Caco-2 (cell line): ENCODE results near the gene ADAP2. TPM values are rescaled to one million over a fixed set of nuclear protein-coding genes. Genes with fewer than 3 reads are reported as not detected.
"Not testable (repeated sequence)": the region's sequence is repeated elsewhere in the genome, so short reads cannot be mapped to it uniquely, and the experiment has no call there.

ENCODE experiments used
- BruUV-seq: library from RNA; stranded (reverse); fragments of 400-500 nt; replicated peaks from 2 replicates; lab custom pipeline; 2021; lab: Mats Ljungman, UMichigan
- CTCF ChIA-PET: fragments of 300-600 bp; sonication (Branson Sonifier 250); formaldehyde crosslinking; loops from one replicate; lab custom pipeline; 2022; ENCODE audit warnings: antibody characterized with exemption; lab: Charles Lee
- POLR2A ChIA-PET: fragments of 300-600 bp; sonication (Branson Sonifier 250); formaldehyde crosslinking; loops from one replicate; lab custom pipeline; 2022; ENCODE audit warnings: antibody characterized with exemption; lab: Charles Lee
- DNase-seq, 2 experiments: peaks; one replicate each; pipeline versions ENCODE4 v3.0.0 to v3.0.0-alpha.2; 2020 to 2022
- H3K27me3 ChIP-seq: replicated peaks from 2 replicates; pipeline ENCODE4 v1.6.0; 2011; ENCODE audit warnings: low read length; ENCODE audit not compliant: control insufficient read depth, insufficient read depth
- H3K36me3 ChIP-seq: 2 replicates; pipeline ENCODE4 v1.5.1; 2011; ENCODE audit warnings: low read length; ENCODE audit not compliant: control insufficient read depth, insufficient read depth
- H3K4me1 ChIP-seq: fragments of 250-450 bp; sonication (Bioruptor Pico); 2 replicates; pipeline ENCODE4 v1.5.1; 2020; ENCODE audit warnings: mild to moderate bottlenecking
- H3K4me3 ChIP-seq: 2 replicates; pipeline ENCODE4 v1.5.1; 2011; ENCODE audit warnings: low read depth, mild to moderate bottlenecking, control low read depth, low read length
- H3K9me3 ChIP-seq: fragments of 250-450 bp; sonication (Bioruptor Pico); 2 replicates; pipeline ENCODE4 v1.5.1; 2020; ENCODE audit warnings: mild to moderate bottlenecking, moderate library complexity
- H3K27ac Mint-ChIP-seq: one replicate; pipeline ENCODE4 v1.8.0; 2022; ENCODE audit warnings: mixed read lengths; ENCODE audit not compliant: unreplicated experiment
- H3K27me3 Mint-ChIP-seq: one replicate; pipeline ENCODE4 v1.8.0; 2022; ENCODE audit warnings: mixed read lengths; ENCODE audit not compliant: insufficient read depth, unreplicated experiment
- H3K36me3 Mint-ChIP-seq: one replicate; pipeline ENCODE4 v1.8.0; 2022; ENCODE audit warnings: mild to moderate bottlenecking, mixed read lengths; ENCODE audit not compliant: insufficient read depth, unreplicated experiment
- H3K4me1 Mint-ChIP-seq: one replicate; pipeline ENCODE4 v1.8.0; 2022; ENCODE audit warnings: low read depth, mixed read lengths; ENCODE audit not compliant: unreplicated experiment
- H3K4me3 Mint-ChIP-seq: one replicate; pipeline ENCODE4 v1.8.0; 2022; ENCODE audit warnings: mild to moderate bottlenecking, moderate library complexity, mixed read lengths; ENCODE audit not compliant: unreplicated experiment
- H3K9me3 Mint-ChIP-seq: one replicate; pipeline ENCODE4 v1.8.0; 2022; ENCODE audit warnings: mixed read lengths; ENCODE audit not compliant: unreplicated experiment
- CTCF ChIP-seq, 2 experiments: fragments of 200-600 bp in 1 of 2; IDR thresholded peaks; 1 replicate in 1 of 2; 2 replicates in 1 of 2; pipeline versions ENCODE4 v1.5.1 to v1.8.0; 2011 to 2022; ENCODE audit warnings: antibody characterized with exemption in 1 of 2, control low read depth in 1 of 2, inconsistent platforms in 1 of 2, low read depth in 1 of 2, low read length in 1 of 2, mild to moderate bottlenecking in 1 of 2, moderate library complexity in 1 of 2; ENCODE audit not compliant: insufficient read depth in 1 of 2, severe bottlenecking in 1 of 2, unreplicated experiment in 1 of 2
- intact Hi-C: fragments of 100-400 bp; cut with micrococcal nuclease; formaldehyde crosslinking; loops from one replicate; pipeline ENCODE4 v1.10.0; 2022; ENCODE audit not compliant: unreplicated experiment
- total RNA-seq: library from RNA; stranded (reverse); gene quantifications from 2 replicates; pipeline ENCODE4 v1.2.3, GENCODE V29; 2022

The ADAP2 gene
- total RNA-seq, 1 experiment from 2014 or later = 3.1 TPM

- peaks cover 18% of the 10 kb centered on the region for H3K9me3 Mint-ChIP-seq
- BruUV-seq = no TSS peak
- no peak for TF ChIP-seq CTCF (IDR thresholded peaks at IDR 0.05; ENCODE audit: insufficient read depth in 1 of 2, low read depth in 1 of 2, low read length in 1 of 2, severe bottlenecking in 1 of 2, unreplicated experiment in 1 of 2)
- CTCF ChIA-PET = no interaction called here
- no peaks in the 10 kb centered on the region for H3K27me3 Mint-ChIP-seq
- H3K4me3 Mint-ChIP-seq = no peak overlapping the region
- intact Hi-C loops = no loop called here
- DNase-seq = no peak
- H3K4me1 Mint-ChIP-seq = no peaks in the 10 kb centered on the region
- no peak overlapping the region for H3K4me3 ChIP-seq
- H3K4me1 ChIP-seq = no peaks in the 10 kb centered on the region
- H3K36me3 Mint-ChIP-seq = peaks cover 4% of the 10 kb centered on the region
- no peaks in the 10 kb centered on the region for H3K9me3 ChIP-seq
- no peak overlapping the region for H3K27ac Mint-ChIP-seq
- no peaks in the 10 kb centered on the region for H3K27me3 ChIP-seq
- POLR2A ChIA-PET = no interaction called here
- H3K36me3 ChIP-seq = no peaks in the 10 kb centered on the region
These were observed 48.5 kb downstream of the ADAP2 start for GRCh38 chr17:30969989-30970830.

DNA sequence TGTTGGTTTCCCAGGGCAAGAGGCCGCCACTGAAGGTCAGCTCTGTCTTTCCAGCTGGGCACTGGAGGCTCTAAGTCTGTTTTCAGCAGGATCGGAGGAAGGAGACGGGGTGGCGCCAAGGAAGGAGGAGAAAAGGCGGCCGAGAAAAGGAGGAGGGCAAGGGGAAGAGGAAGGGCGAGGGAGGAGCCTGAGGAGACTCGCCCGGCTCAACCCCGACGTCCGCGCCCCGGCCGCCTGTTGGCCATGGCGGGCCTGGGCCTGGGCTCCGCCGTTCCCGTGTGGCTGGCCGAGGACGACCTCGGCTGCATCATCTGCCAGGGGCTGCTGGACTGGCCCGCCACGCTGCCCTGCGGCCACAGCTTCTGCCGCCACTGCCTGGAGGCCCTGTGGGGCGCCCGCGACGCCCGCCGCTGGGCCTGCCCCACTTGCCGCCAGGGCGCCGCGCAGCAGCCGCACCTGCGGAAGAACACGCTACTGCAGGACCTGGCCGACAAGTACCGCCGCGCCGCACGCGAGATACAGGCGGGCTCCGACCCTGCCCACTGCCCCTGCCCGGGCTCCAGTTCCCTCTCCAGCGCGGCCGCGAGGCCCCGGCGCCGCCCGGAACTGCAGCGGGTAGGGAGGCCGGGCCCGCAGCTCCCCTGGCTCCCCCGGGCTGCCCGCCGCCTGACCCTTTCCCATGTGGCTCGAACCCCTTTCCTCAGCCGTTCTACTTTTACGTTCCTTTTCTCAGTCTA is 49.3 kb downstream of the ADAP2 start, which contains the start of gene RNF135:
Gene RNF135 (plus strand): TSS at position 209 of the 737 bp plus-strand sequence. CDS start 35 bp downstream, at position 244.
- H3K27me3 ChIP-seq = no peaks in the 10 kb centered on the region
- Mint-ChIP-seq H3K9me3 (peaks cover 18% of the 10 kb centered on the region), H3K4me3 (no peak within 1 kb of the TSS), H3K36me3 (peaks cover 4% of the 10 kb centered on the region), H3K27me3 (no peaks in the 10 kb centered on the region), H3K4me1 (no peaks in the 10 kb centered on the region), H3K27ac (no peak within 1 kb of the TSS)
- no peaks in the 10 kb centered on the region for H3K9me3 ChIP-seq
- DNase-seq = no peak
- H3K4me1 ChIP-seq = no peaks in the 10 kb centered on the region
- ChIA-PET CTCF (no interaction called here), POLR2A (no interaction called here)
- H3K4me3 ChIP-seq = no peak within 1 kb of the TSS
- H3K36me3 ChIP-seq = no peaks in the 10 kb centered on the region
- no TSS peak for BruUV-seq
- intact Hi-C loops = no loop called here
- no peak for TF ChIP-seq CTCF (IDR thresholded peaks at IDR 0.05; ENCODE audit: insufficient read depth in 1 of 2, low read depth in 1 of 2, low read length in 1 of 2, severe bottlenecking in 1 of 2, unreplicated experiment in 1 of 2)

DNA sequence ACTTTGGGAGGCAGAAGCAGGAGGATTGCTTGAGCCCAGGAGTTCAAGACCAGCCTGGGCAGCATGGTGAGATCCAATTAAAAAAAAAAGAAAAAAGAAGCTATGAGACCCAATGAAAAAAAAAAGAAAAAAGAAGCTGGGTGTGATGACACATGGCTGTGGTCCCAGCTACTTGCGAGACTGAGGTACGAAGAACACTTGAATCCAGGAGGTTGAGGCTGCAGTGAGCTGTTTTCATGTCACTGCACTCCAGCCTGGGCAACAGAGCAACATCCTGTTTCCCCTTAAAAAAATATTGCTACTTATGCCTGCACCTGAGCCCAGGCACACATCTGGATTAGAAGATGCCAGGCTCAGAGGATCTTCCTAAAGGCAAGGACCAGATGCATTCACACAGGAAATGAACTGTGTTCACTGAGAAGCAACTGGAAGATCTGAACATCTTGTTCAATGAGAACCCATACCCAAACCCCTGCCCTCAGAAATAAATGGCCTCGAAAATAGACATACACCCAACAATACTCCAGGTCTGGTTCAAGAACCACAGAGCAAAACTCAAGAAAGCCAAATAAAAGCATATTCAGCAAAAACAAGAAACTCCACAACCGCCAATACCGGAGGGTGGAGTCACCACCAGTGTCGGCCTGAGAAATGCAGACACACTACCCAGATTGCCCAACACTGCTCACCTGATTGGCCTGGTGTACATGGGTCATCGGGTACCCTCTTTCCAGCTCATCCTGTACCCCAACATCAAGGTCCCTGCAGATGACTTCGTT is 53.5 kb downstream of the ADAP2 start:
- intact Hi-C loops = no loop called here
- Mint-ChIP-seq H3K4me3 (no peak overlapping the region), H3K27me3 (no peaks in the 10 kb centered on the region), H3K4me1 (no peaks in the 10 kb centered on the region), H3K36me3 (peaks cover 4% of the 10 kb centered on the region), H3K27ac (no peak overlapping the region), H3K9me3 (peaks cover 18% of the 10 kb centered on the region)
- TF ChIP-seq CTCF (IDR thresholded peaks at IDR 0.05; ENCODE audit: insufficient read depth in 1 of 2, low read depth in 1 of 2, low read length in 1 of 2, severe bottlenecking in 1 of 2, unreplicated experiment in 1 of 2) = no peak
- no TSS peak for BruUV-seq
- Histone ChIP-seq H3K4me3 (no peak overlapping the region), H3K27me3 (no peaks in the 10 kb centered on the region), H3K9me3 (no peaks in the 10 kb centered on the region), H3K4me1 (no peaks in the 10 kb centered on the region), H3K36me3 (no peaks in the 10 kb centered on the region)
- POLR2A ChIA-PET = no interaction called here
- DNase-seq = no peak
- CTCF ChIA-PET = no interaction called here

DNA sequence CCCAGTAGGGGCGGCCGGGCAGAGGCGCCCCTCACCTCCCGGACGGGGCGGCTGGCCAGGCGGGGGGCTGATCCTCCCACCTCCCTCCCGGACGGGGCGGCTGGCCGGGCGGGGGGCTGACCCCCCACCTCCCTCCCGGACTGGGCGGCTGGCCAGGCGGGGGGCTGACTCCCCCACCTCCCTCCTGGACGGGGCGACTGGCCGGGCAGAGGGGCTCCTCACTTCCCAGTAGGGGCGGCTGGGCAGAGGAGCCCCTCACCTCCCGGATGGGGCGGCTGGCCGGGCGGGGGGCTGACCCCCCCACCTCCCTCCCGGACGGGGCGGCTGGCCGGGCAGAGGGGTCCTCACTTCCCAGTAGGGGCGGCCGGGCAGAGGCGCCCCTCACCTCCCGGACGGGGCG is 58.2 kb downstream of the ADAP2 start:
- BruUV-seq, H3K36me3 Mint-ChIP-seq, H3K4me1 Mint-ChIP-seq, H3K9me3 Mint-ChIP-seq, H3K9me3 ChIP-seq, H3K4me3 ChIP-seq, POLR2A ChIA-PET, H3K4me1 ChIP-seq, DNase-seq, H3K4me3 Mint-ChIP-seq, H3K36me3 ChIP-seq, H3K27me3 Mint-ChIP-seq, intact Hi-C loops, H3K27ac Mint-ChIP-seq, H3K27me3 ChIP-seq, CTCF ChIA-PET: not testable (repeated sequence)
